ENCODE results near the gene ADAM33.

DNA sequence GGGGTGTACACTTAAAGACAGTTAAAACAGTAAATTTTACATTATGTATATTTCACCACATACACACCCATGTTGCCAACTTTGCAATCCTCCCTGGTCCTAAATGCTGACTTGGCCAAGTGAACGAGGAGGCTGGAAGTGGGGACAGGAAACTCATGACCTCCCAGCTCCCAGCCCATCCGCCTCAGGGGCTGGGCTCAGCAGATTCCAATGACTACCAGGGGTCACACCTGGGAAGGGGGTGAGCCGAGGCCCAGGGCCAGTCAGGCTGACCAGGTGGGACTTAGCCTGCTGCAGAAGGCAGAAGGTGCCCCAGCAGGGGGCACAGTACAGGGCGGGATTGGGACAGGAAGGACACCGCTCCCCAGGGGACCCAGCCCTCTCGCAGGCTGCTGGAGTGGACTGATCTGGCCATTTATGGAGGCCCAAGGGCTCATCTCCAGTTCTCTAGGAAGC, 28.2 kb upstream of the ADAM33 start:
- TF ChIP-seq, protein P1, sequence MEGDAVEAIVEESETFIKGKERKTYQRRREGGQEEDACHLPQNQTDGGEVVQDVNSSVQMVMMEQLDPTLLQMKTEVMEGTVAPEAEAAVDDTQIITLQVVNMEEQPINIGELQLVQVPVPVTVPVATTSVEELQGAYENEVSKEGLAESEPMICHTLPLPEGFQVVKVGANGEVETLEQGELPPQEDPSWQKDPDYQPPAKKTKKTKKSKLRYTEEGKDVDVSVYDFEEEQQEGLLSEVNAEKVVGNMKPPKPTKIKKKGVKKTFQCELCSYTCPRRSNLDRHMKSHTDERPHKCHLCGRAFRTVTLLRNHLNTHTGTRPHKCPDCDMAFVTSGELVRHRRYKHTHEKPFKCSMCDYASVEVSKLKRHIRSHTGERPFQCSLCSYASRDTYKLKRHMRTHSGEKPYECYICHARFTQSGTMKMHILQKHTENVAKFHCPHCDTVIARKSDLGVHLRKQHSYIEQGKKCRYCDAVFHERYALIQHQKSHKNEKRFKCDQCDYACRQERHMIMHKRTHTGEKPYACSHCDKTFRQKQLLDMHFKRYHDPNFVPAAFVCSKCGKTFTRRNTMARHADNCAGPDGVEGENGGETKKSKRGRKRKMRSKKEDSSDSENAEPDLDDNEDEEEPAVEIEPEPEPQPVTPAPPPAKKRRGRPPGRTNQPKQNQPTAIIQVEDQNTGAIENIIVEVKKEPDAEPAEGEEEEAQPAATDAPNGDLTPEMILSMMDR (conservative IDR thresholded peaks at IDR 0.05; ENCODE audit: low read depth, low read length) = no peak
- TF ChIP-seq EZH2 (IDR thresholded peaks at IDR 0.05; ENCODE audit: borderline replicate concordance, low read depth, low read length, poor library complexity, severe bottlenecking) = no peak

Measured in A673 (cell line).